SKM-1 (cell line): ENCODE data around the gene LRRC17.
"Not testable (repeated sequence)": the region's sequence is repeated elsewhere in the genome, so short reads cannot be mapped to it uniquely, and the experiment has no call there.

Experiments
- DNase-seq: peaks from one replicate; lab custom pipeline; 2025; ENCODE audit not compliant: unreplicated experiment; lab: John Stamatoyannopoulos, UW

LRRC17 gene

GRCh38 chr7:102942181-102942866 lies 29.5 kb downstream of the LRRC17 start:
- DNase-seq = no peak

- no peak for DNase-seq
Observed at GRCh38 chr7:102942868-102943267, 30.1 kb downstream of the LRRC17 start.

- DNase-seq = no peak
Observed at GRCh38 chr7:102943423-102944169, 30.8 kb downstream of the LRRC17 start.

GRCh38 chr7:102944241-102944640 lies 31.4 kb downstream of the LRRC17 start:
- no peak for DNase-seq

- DNase-seq = no peak
Observed at GRCh38 chr7:102951839-102952238, 39.0 kb downstream of the LRRC17 start.

- no peak for DNase-seq
Observed at GRCh38 chr7:102953406-102953805, 40.6 kb downstream of the LRRC17 start.

GRCh38 chr7:102954359-102954758 lies 41.6 kb downstream of the LRRC17 start:
- DNase-seq = not testable (repeated sequence)

- DNase-seq = not testable (repeated sequence)
Observed at GRCh38 chr7:102958004-102958403, 45.2 kb downstream of the LRRC17 start.

GRCh38 chr7:102961993-102962392 lies 49.2 kb downstream of the LRRC17 start:
- DNase-seq = not testable (repeated sequence)

GRCh38 chr7:102966465-102966864 lies 53.7 kb downstream of the LRRC17 start:
- no peak for DNase-seq

- no peak for DNase-seq
Observed at GRCh38 chr7:102967798-102968197, 55.0 kb downstream of the LRRC17 start.

- DNase-seq = no peak
Observed at GRCh38 chr7:102973096-102973802, 60.4 kb downstream of the LRRC17 start.

GRCh38 chr7:102974366-102975236 lies 61.8 kb downstream of the LRRC17 start:
- DNase-seq = no peak

- DNase-seq = no peak
Observed at GRCh38 chr7:102975854-102976253, 63.1 kb downstream of the LRRC17 start.

- no peak for DNase-seq
Observed at GRCh38 chr7:102976493-102976892, 63.7 kb downstream of the LRRC17 start.

- DNase-seq = not testable (repeated sequence)
Observed at GRCh38 chr7:102977586-102977985, 64.8 kb downstream of the LRRC17 start.

- DNase-seq = no peak
Observed at GRCh38 chr7:102978284-102978683, 65.5 kb downstream of the LRRC17 start.

- no peak for DNase-seq
Observed at GRCh38 chr7:102979670-102980069, 66.9 kb downstream of the LRRC17 start.

GRCh38 chr7:102981451-102981850 lies 68.7 kb downstream of the LRRC17 start:
- no peak for DNase-seq

- DNase-seq = no peak
Observed at GRCh38 chr7:102982235-102982634, 69.4 kb downstream of the LRRC17 start.

- no peak for DNase-seq
Observed at GRCh38 chr7:102983602-102984001, 70.8 kb downstream of the LRRC17 start.
